GM20000 (cell line): ENCODE results near the gene RNF26.

Experiments used
- DNase-seq: peaks from one replicate; pipeline ENCODE4 v3.0.0; 2012; ENCODE audit warnings: low spot score
- TF ChIP-seq, protein P1 (sequence below): IDR thresholded peaks from 2 replicates; pipeline ENCODE4 v1.5.1; 2012; ENCODE audit warnings: mild to moderate bottlenecking, control low read depth; ENCODE audit errors: extremely low read depth, missing control alignments

The RNF26 gene

GRCh38 chr11:119347940-119348605 is 13.7 kb downstream of the RNF26 start:
- TF ChIP-seq, protein P1, sequence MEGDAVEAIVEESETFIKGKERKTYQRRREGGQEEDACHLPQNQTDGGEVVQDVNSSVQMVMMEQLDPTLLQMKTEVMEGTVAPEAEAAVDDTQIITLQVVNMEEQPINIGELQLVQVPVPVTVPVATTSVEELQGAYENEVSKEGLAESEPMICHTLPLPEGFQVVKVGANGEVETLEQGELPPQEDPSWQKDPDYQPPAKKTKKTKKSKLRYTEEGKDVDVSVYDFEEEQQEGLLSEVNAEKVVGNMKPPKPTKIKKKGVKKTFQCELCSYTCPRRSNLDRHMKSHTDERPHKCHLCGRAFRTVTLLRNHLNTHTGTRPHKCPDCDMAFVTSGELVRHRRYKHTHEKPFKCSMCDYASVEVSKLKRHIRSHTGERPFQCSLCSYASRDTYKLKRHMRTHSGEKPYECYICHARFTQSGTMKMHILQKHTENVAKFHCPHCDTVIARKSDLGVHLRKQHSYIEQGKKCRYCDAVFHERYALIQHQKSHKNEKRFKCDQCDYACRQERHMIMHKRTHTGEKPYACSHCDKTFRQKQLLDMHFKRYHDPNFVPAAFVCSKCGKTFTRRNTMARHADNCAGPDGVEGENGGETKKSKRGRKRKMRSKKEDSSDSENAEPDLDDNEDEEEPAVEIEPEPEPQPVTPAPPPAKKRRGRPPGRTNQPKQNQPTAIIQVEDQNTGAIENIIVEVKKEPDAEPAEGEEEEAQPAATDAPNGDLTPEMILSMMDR: no peak
- DNase-seq: no peak

DNA sequence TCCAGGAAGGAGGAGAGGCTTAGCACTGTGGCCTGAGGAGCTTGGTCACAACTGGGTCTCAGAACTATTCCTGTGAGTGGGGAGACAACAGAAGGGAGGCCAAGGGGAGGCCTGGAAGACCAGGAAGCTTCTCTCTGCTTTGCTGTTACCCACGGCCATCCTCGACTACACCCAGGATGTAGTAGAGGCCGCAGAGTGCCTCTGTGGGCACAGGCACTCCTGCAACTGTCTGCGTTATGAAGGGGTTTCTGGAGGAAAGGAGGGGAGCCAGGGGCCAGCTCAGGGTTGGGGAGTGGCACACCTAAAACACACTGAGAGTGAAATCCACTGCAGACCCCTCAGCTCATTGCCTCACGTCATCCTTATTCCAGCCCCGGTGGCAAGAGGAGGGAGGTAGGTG is 16.0 kb downstream of the RNF26 start:
- TF ChIP-seq, protein P1: no peak
- no peak for DNase-seq

GRCh38 chr11:119351232-119351631 is 16.9 kb downstream of the RNF26 start:
- TF ChIP-seq, protein P1: no peak
- DNase-seq: no peak

GRCh38 chr11:119352857-119353260 is 18.5 kb downstream of the RNF26 start:
- TF ChIP-seq, protein P1: no peak
- DNase-seq: no peak

DNA sequence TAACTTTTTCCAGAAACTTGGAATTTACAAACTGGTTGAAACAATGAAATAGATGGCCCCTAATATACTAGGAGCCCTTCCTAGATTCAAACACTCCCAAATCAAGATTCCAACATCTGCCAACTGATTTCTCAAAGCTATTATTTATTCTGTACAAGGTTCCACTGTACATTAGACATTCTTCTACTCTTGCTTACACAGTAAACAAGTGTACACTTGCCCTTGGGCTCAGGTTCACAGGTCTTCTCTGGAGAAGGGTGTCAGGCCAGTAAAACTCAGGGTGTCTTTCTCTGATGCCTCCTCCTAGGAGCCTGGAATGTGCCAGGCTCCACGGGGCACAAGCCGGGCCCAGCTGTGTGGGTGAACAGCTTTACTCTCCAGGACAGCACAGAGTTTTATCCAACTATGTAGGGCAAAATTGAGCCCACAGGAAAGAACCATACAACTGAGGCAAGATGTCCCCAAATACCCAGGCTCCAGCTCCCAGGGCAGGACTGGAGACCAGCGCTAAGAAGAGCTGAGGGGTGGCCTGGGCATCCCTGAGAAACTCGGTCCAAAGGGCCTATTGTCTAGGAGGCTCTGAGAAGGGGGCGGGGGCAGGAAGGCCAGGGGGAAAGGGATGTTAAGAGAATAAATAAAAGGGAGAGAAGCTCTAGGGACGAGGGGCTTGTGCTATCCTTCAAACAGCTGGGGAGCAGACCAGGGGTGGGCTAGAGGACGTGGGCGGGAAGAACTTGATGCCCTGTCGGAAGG is 20.9 kb downstream of the RNF26 start:
- TF ChIP-seq, protein P1: no peak
- no peak for DNase-seq

GRCh38 chr11:119356349-119357031 is 22.2 kb downstream of the RNF26 start:
- TF ChIP-seq, protein P1: peak; percentile 88
- peak; percentile 92 for DNase-seq

- TF ChIP-seq, protein P1: no peak
- no peak for DNase-seq
Measured at GRCh38 chr11:119357074-119357473, 22.7 kb downstream of the RNF26 start.
